Measurements from ENCODE around the gene MLH1. TPM values are rescaled to one million over a fixed set of nuclear protein-coding genes. Genes with fewer than 3 reads are reported as not detected.

The MLH1 gene
- total and polyA plus RNA-seq, 2 of the 8 experiments (the other 6 are each of a cell fraction or from before 2014, with no cell fraction given) = 36.4 to 47.3 TPM

DNA sequence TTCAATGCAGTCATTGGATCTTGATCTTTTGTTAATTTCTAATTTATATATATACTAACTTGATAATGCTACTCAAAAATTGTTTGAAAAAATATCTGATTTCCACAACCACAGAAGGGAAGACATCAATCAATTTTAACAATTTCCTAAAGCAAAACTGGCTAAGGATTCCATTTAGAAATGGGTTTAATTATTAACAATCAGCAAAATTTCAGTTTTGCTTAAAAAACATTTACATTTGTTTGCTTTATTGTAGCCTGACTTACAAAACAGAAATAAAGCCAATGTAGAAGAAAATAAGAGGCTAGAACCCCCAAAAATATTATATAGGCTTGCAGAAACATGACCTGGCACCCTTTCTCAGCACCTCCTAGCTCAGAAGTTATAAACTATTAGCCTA, 106.2 kb downstream of the MLH1 start (continued):
- TF ChIP-seq, protein P1, sequence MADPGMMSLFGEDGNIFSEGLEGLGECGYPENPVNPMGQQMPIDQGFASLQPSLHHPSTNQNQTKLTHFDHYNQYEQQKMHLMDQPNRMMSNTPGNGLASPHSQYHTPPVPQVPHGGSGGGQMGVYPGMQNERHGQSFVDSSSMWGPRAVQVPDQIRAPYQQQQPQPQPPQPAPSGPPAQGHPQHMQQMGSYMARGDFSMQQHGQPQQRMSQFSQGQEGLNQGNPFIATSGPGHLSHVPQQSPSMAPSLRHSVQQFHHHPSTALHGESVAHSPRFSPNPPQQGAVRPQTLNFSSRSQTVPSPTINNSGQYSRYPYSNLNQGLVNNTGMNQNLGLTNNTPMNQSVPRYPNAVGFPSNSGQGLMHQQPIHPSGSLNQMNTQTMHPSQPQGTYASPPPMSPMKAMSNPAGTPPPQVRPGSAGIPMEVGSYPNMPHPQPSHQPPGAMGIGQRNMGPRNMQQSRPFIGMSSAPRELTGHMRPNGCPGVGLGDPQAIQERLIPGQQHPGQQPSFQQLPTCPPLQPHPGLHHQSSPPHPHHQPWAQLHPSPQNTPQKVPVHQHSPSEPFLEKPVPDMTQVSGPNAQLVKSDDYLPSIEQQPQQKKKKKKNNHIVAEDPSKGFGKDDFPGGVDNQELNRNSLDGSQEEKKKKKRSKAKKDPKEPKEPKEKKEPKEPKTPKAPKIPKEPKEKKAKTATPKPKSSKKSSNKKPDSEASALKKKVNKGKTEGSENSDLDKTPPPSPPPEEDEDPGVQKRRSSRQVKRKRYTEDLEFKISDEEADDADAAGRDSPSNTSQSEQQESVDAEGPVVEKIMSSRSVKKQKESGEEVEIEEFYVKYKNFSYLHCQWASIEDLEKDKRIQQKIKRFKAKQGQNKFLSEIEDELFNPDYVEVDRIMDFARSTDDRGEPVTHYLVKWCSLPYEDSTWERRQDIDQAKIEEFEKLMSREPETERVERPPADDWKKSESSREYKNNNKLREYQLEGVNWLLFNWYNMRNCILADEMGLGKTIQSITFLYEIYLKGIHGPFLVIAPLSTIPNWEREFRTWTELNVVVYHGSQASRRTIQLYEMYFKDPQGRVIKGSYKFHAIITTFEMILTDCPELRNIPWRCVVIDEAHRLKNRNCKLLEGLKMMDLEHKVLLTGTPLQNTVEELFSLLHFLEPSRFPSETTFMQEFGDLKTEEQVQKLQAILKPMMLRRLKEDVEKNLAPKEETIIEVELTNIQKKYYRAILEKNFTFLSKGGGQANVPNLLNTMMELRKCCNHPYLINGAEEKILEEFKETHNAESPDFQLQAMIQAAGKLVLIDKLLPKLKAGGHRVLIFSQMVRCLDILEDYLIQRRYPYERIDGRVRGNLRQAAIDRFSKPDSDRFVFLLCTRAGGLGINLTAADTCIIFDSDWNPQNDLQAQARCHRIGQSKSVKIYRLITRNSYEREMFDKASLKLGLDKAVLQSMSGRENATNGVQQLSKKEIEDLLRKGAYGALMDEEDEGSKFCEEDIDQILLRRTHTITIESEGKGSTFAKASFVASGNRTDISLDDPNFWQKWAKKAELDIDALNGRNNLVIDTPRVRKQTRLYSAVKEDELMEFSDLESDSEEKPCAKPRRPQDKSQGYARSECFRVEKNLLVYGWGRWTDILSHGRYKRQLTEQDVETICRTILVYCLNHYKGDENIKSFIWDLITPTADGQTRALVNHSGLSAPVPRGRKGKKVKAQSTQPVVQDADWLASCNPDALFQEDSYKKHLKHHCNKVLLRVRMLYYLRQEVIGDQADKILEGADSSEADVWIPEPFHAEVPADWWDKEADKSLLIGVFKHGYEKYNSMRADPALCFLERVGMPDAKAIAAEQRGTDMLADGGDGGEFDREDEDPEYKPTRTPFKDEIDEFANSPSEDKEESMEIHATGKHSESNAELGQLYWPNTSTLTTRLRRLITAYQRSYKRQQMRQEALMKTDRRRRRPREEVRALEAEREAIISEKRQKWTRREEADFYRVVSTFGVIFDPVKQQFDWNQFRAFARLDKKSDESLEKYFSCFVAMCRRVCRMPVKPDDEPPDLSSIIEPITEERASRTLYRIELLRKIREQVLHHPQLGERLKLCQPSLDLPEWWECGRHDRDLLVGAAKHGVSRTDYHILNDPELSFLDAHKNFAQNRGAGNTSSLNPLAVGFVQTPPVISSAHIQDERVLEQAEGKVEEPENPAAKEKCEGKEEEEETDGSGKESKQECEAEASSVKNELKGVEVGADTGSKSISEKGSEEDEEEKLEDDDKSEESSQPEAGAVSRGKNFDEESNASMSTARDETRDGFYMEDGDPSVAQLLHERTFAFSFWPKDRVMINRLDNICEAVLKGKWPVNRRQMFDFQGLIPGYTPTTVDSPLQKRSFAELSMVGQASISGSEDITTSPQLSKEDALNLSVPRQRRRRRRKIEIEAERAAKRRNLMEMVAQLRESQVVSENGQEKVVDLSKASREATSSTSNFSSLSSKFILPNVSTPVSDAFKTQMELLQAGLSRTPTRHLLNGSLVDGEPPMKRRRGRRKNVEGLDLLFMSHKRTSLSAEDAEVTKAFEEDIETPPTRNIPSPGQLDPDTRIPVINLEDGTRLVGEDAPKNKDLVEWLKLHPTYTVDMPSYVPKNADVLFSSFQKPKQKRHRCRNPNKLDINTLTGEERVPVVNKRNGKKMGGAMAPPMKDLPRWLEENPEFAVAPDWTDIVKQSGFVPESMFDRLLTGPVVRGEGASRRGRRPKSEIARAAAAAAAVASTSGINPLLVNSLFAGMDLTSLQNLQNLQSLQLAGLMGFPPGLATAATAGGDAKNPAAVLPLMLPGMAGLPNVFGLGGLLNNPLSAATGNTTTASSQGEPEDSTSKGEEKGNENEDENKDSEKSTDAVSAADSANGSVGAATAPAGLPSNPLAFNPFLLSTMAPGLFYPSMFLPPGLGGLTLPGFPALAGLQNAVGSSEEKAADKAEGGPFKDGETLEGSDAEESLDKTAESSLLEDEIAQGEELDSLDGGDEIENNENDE (IDR thresholded peaks at IDR 0.05; ENCODE audit: insufficient replicate concordance, low read length) = no peak
- no peak for TF ChIP-seq KDM1A (IDR thresholded peaks at IDR 0.05; ENCODE audit: borderline replicate concordance, low read length)
- TF ChIP-seq JUND (IDR thresholded peaks at IDR 0.05; ENCODE audit: low read length) = no peak
- no peak for TF ChIP-seq CBX8 (IDR thresholded peaks at IDR 0.05; ENCODE audit: borderline replicate concordance, low read depth, low read length)
- no peak for TF ChIP-seq RXRA (IDR thresholded peaks at IDR 0.05; ENCODE audit: insufficient read depth, low read depth, low read length)
- no peak for TF ChIP-seq JUN (IDR thresholded peaks at IDR 0.05; ENCODE audit: low read depth, low read length)
- TF ChIP-seq YY1 (IDR thresholded peaks at IDR 0.05; ENCODE audit: low read depth, low read length) = no peak
- TF ChIP-seq E2F6 (IDR thresholded peaks at IDR 0.05) = no peak
- no peak for TF ChIP-seq GABPA (IDR thresholded peaks at IDR 0.05; ENCODE audit: borderline replicate concordance, insufficient read depth, low read length)
- TF ChIP-seq SIX5 (IDR thresholded peaks at IDR 0.05; ENCODE audit: low read depth, low read length) = no peak
- TF ChIP-seq ZNF274 (IDR thresholded peaks at IDR 0.05; ENCODE audit: borderline replicate concordance, extremely low read depth, low read length) = no peak
- no peak for TF ChIP-seq SP2 (IDR thresholded peaks at IDR 0.05; ENCODE audit: low read length)

All from H1 (cell line).